DOHH2 (cell line): Measurements from ENCODE around the gene TRIM61.
"Not testable (repeated sequence)": the region's sequence is repeated elsewhere in the genome, so short reads cannot be mapped to it uniquely, and the experiment has no call there.

Experiments used
- H3F3A ChIP-seq: fragments of 200-600 bp; sonication (generic), shearing (Covaris generic); 2 replicates; pipeline ENCODE4 v1.6.0; 2016; ENCODE audit warnings: antibody characterized with exemption, mild to moderate bottlenecking; ENCODE audit not compliant: control insufficient read depth, insufficient read depth
- H3K27ac ChIP-seq: fragments of 200-600 bp; sonication (generic); 2 replicates; pipeline ENCODE4 v1.5.1; 2014; ENCODE audit warnings: low read depth, mild to moderate bottlenecking, low read length, moderate library complexity
- H3K27me3 ChIP-seq: fragments of 200-600 bp; sonication (generic); 2 replicates; pipeline ENCODE4 v1.6.1; 2014; ENCODE audit warnings: mild to moderate bottlenecking, low read length, mixed read lengths; ENCODE audit not compliant: control insufficient read depth
- H3K36me3 ChIP-seq: fragments of 200-600 bp; sonication (generic); 2 replicates; pipeline ENCODE4 v1.6.1; 2014; ENCODE audit warnings: mild to moderate bottlenecking, low read length, moderate library complexity, mixed read lengths; ENCODE audit not compliant: control insufficient read depth
- H3K4me1 ChIP-seq: fragments of 200-600 bp; sonication (generic); 2 replicates; pipeline ENCODE4 v1.6.1; 2014; ENCODE audit warnings: mild to moderate bottlenecking, low read length, mixed read lengths; ENCODE audit not compliant: control insufficient read depth
- H3K4me2 ChIP-seq: fragments of 200-600 bp; sonication (generic); 2 replicates; pipeline ENCODE4 v1.6.0; 2014; ENCODE audit warnings: mild to moderate bottlenecking, low read length, moderate library complexity
- H3K4me3 ChIP-seq: fragments of 200-600 bp; sonication (generic); 2 replicates; pipeline ENCODE4 v1.5.1; 2014; ENCODE audit warnings: mild to moderate bottlenecking, low read length, mixed read lengths
- H3K79me2 ChIP-seq: fragments of 200-600 bp; sonication (generic); 2 replicates; pipeline ENCODE4 v1.6.1; 2014; ENCODE audit warnings: mild to moderate bottlenecking, low read length, mixed read lengths; ENCODE audit not compliant: control insufficient read depth
- H3K9me2 ChIP-seq: fragments of 200-600 bp; sonication (generic); replicated peaks from 2 replicates; pipeline ENCODE4 v1.6.1; 2014; ENCODE audit warnings: mild to moderate bottlenecking, low read length, mixed read lengths; ENCODE audit not compliant: control insufficient read depth
- H3K9me3 ChIP-seq: fragments of 200-600 bp; sonication (generic); 2 replicates; pipeline ENCODE4 v1.6.1; 2014; ENCODE audit warnings: antibody characterized with exemption, low read length, mixed read lengths; ENCODE audit not compliant: control insufficient read depth, insufficient read depth
- H4K20me1 ChIP-seq: fragments of 200-600 bp; sonication (generic); 2 replicates; pipeline ENCODE4 v1.6.0; 2014; ENCODE audit warnings: low read depth, mild to moderate bottlenecking, antibody characterized with exemption, low read length, moderate library complexity; ENCODE audit not compliant: control insufficient read depth, insufficient read depth
- CTCF ChIP-seq: fragments of 200-600 bp; sonication (generic); IDR thresholded peaks from one replicate; pipeline ENCODE4 v1.5.1; 2014; ENCODE audit warnings: antibody characterized with exemption, mild to moderate bottlenecking, low read depth, low read length; ENCODE audit not compliant: poor library complexity, severe bottlenecking
- EZH2phosphoT487 ChIP-seq: fragments of 200-600 bp; sonication (generic); IDR thresholded peaks from 2 replicates; pipeline ENCODE4 v1.6.1; 2017; ENCODE audit warnings: borderline replicate concordance, mild to moderate bottlenecking, antibody characterized with exemption, low read length, moderate library complexity, mixed read lengths

Gene TRIM61

GRCh38 chr4:164937576-164938270 is 39.7 kb downstream of the TRIM61 start:
- TF ChIP-seq CTCF (peak; percentile 18), EZH2phosphoT487 (no peak)
- Histone ChIP-seq H3K27me3 (no peaks in the 10 kb centered on the region), H3K27ac (no peak overlapping the region), H3K9me3 (no peaks in the 10 kb centered on the region), H3K4me3 (no peak overlapping the region), H3K36me3 (no peaks in the 10 kb centered on the region), H4K20me1 (no peaks in the 10 kb centered on the region), H3K9me2 (no peaks in the 10 kb centered on the region), H3K4me2 (no peak overlapping the region), H3K4me1 (no peaks in the 10 kb centered on the region), H3F3A (no peaks in the 10 kb centered on the region), H3K79me2 (no peaks in the 10 kb centered on the region)

- not testable (repeated sequence) for H3K4me1 ChIP-seq, H3K4me3 ChIP-seq, H3K4me2 ChIP-seq, H3K27me3 ChIP-seq, H3K27ac ChIP-seq, H3F3A ChIP-seq, H4K20me1 ChIP-seq, H3K9me3 ChIP-seq, H3K36me3 ChIP-seq, H3K79me2 ChIP-seq, H3K9me2 ChIP-seq
Measured at GRCh38 chr4:164935865-164936606, 41.4 kb downstream of the TRIM61 start.

GRCh38 chr4:164935363-164935762 is 42.1 kb downstream of the TRIM61 start:
- no peaks in the 10 kb centered on the region for H3K36me3 ChIP-seq
- H3K4me2 ChIP-seq, result no peak overlapping the region
- no peak for TF ChIP-seq EZH2phosphoT487
- no peak for TF ChIP-seq CTCF
- no peaks in the 10 kb centered on the region for H4K20me1 ChIP-seq
- no peaks in the 10 kb centered on the region for H3F3A ChIP-seq
- no peaks in the 10 kb centered on the region for H3K79me2 ChIP-seq
- no peaks in the 10 kb centered on the region for H3K4me1 ChIP-seq
- no peaks in the 10 kb centered on the region for H3K27me3 ChIP-seq
- H3K9me3 ChIP-seq, result no peaks in the 10 kb centered on the region
- H3K9me2 ChIP-seq, result no peaks in the 10 kb centered on the region
- H3K4me3 ChIP-seq, result no peak overlapping the region
- H3K27ac ChIP-seq, result no peak overlapping the region

GRCh38 chr4:164933244-164933643 is 44.2 kb downstream of the TRIM61 start:
- Histone ChIP-seq H3K9me3 (no peaks in the 10 kb centered on the region), H3K4me1 (no peaks in the 10 kb centered on the region), H4K20me1 (no peaks in the 10 kb centered on the region), H3K27ac (no peak overlapping the region), H3F3A (no peaks in the 10 kb centered on the region), H3K79me2 (no peaks in the 10 kb centered on the region), H3K9me2 (no peaks in the 10 kb centered on the region), H3K27me3 (no peaks in the 10 kb centered on the region), H3K36me3 (no peaks in the 10 kb centered on the region), H3K4me2 (no peak overlapping the region), H3K4me3 (no peak overlapping the region)
- TF ChIP-seq CTCF, result no peak
- TF ChIP-seq EZH2phosphoT487, result no peak
